Transverse colon (tissue), 3 donors: Measurements from ENCODE around the gene MAP6.

ENCODE experiments used
- CTCF ChIP-seq, 5 experiments: fragments of 200-600 bp in 3 of 5; fragments of 450-650 bp in 2 of 5; sonication (generic) in 3 of 5; IDR thresholded peaks; 1 replicate in 2 of 5; 2 replicates in 3 of 5; pipeline ENCODE4 v1.5.1; 2016 to 2017; ENCODE audit warnings: antibody characterized with exemption in 5 of 5, inconsistent platforms in 3 of 5, mild to moderate bottlenecking in 2 of 5, moderate library complexity in 1 of 5
- POLR2A ChIP-seq: fragments of 450-650 bp; IDR thresholded peaks from one replicate; pipeline ENCODE4 v1.6.1; 2016; ENCODE audit warnings: antibody characterized with exemption, mild to moderate bottlenecking, moderate library complexity

GRCh38 chr11:75558939-75559843 is 109.6 kb downstream of the MAP6 start:
- TF ChIP-seq POLR2A, result no peak
- TF ChIP-seq CTCF (IDR thresholded peaks at IDR 0.05), result no peak
